Activated naive CD4-positive, alpha-beta T cell treated with anti-CD3 and anti-CD28 coated beads for 36 hours (primary cell): ENCODE data around the gene AUP1. TPM values are rescaled to one million over a fixed set of nuclear protein-coding genes. Genes with fewer than 3 reads are reported as not detected.
A peak's percentile ranks its signal among the peaks of the same experiment; 100 is the strongest.

Source experiments
- CTCF ChIA-PET: fragments of 350-600 bp; sonication (Branson Sonifier 250); formaldehyde crosslinking; loops from one replicate; lab custom pipeline; 2021; ENCODE audit warnings: antibody characterized with exemption; lab: Charles Lee
- DNase-seq: peaks from one replicate; pipeline ENCODE4 v3.0.0-alpha.2; 2020
- H3K27ac Mint-ChIP-seq: one replicate; pipeline ENCODE4 v1.8.0; 2021; ENCODE audit warnings: mild to moderate bottlenecking, mixed read lengths
- H3K27me3 Mint-ChIP-seq: one replicate; pipeline ENCODE4 v1.8.0; 2021; ENCODE audit warnings: low read depth, mixed read lengths
- H3K36me3 Mint-ChIP-seq: one replicate; pipeline ENCODE4 v1.8.0; 2021; ENCODE audit warnings: low read depth, mixed read lengths
- H3K4me1 Mint-ChIP-seq: one replicate; pipeline ENCODE4 v1.8.0; 2021; ENCODE audit warnings: low read depth, mixed read lengths
- H3K4me3 Mint-ChIP-seq: one replicate; pipeline ENCODE4 v1.8.0; 2021; ENCODE audit warnings: mild to moderate bottlenecking, moderate library complexity, mixed read lengths
- H3K9me3 Mint-ChIP-seq: one replicate; pipeline ENCODE4 v1.8.0; 2021; ENCODE audit warnings: mixed read lengths
- intact Hi-C: fragments of 100-400 bp; cut with micrococcal nuclease; formaldehyde crosslinking; loops from one replicate; pipeline ENCODE4 v1.15.1; 2023
- total RNA-seq, 2 experiments: library from RNA; stranded (reverse); gene quantifications; one replicate each; pipeline ENCODE4 v1.2.3, GENCODE V29; 2021

AUP1 gene
- total RNA-seq, 2 experiments from 2014 or later: 77.4 to 78.5 TPM

DNA sequence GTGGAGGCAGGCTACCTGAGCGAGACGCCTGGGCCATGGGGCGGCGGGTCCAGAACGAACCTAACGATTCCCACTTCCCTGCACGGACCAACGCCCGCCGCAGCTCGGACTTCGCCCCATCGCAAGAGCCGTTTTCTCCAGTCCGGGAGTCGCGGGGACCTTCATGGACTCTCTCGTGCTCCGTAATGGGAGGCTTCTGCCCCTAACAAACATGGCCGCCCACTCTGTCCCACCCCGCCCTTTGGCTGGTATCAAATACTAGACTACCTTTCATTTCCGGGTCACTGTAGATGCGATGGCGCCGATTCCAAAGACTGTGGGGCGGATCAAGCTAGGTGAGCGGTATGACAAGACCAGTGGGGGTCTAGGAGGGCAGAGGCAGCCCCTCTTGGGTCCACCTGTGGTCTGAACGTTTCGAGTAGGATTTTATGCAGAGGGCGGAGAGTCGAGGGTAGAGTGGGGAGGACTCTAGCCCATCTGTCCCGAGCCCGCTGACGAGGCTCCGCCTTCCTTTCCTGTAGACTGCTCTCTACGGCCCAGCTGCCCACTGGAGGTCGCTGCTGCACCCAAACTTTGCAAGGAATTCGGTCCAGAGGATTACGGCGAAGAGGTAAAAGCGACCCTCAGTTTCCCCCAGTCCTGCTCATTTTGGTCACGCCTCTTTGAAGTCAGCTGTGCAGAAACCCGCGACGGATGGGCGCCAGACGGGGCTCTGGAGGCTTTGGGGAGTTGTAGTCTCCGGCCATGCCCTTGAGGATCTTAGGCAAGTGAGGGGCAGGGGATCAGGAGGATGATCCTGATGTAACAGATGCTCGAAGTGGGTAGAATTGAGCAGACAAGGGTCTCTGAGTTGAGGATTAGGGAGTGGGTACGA lies 46.5 kb downstream of the AUP1 start, which contains the start of the genes CCDC142 and TTC31:
CCDC142 (minus strand) TSS at position 198 of the 874 bp plus-strand sequence; CDS start at position 37, 161 bp downstream.
TTC31 (plus strand) TSS at position 281 of the 874 bp plus-strand sequence; CDS start at position 296, 15 bp downstream.
- H3K4me1 Mint-ChIP-seq: peaks cover 32% of the 10 kb centered on the region
- no peaks in the 10 kb centered on the region for H3K9me3 Mint-ChIP-seq
- H3K4me3 Mint-ChIP-seq: peak within 1 kb of the TSS; percentile 93
- peaks cover 17% of the 10 kb centered on the region for H3K36me3 Mint-ChIP-seq
- peak within 1 kb of the TSS; percentile 98 for H3K27ac Mint-ChIP-seq
- H3K27me3 Mint-ChIP-seq: no peaks in the 10 kb centered on the region
- intact Hi-C loops: loop anchor here (1.0 to 5.0 kb wide), 11 partner anchors 11 to 393 kb away; partner anchors contain the start of genes AUP1, HK2, HTRA2 and MRPL53
- peak; percentile 97 for DNase-seq
- CTCF ChIA-PET: interaction anchor here (0.5 to 8.2 kb wide), 23 partner anchors 8 to 198 kb away, joined by 3 to 144 read pairs (median 4); partner anchors contain the start of genes AUP1, HTRA2, INO80B and LBX2

DNA sequence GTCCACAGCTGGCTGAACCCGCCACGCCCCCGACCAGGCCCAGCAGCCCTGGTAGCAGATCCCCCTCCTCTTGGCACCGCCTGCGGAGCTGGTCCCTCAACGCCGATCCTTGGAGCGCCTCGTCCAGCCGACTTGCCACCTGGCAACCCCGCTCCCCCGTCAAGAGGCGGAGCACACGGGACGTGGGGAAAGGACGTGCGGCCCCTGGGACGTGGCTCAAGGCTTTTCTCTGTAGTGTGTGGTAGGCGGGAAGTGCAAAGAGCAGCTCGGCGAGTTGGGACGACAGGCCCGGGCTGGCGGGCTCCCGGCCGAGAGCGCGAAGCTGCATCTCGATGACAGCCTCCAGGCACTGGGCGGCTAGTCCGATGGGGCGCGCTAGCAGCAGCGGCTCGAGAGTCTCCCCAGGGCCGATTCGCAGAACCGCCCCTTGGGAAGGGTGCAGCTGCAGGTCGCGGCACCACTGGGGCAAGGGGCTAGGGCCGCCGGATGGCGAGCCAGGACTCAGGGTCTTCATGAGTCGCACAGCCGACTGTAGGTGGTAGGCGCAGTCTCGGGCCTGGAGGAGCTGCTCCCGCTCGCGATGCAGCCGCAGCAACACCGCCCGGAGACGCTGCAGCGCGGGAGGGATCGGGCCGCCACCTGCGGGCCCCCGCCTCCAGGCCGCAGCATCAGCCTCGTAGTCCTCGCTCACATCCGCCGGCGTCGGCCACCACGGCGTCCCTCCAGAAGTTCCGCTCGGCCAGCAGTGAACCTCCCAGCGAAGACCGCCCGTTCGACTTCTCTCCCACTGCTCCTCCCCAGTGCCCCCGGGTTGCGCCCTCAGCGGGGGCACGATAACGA lies 47.3 kb downstream of the AUP1 start:
- H3K9me3 Mint-ChIP-seq: no peaks in the 10 kb centered on the region
- intact Hi-C loops: loop anchor here (2.0 to 5.0 kb wide), 2 partner anchors 235 to 353 kb away; partner anchors contain the start of gene HK2
- CTCF ChIA-PET: interaction anchor here (0.5 to 8.2 kb wide), 18 partner anchors 7 to 109 kb away, joined by 3 to 144 read pairs (median 6); partner anchors contain the start of genes AUP1, HTRA2, INO80B and LBX2
- peak; percentile 57 for DNase-seq
- H3K27ac Mint-ChIP-seq: peak overlapping the region; percentile 98
- H3K27me3 Mint-ChIP-seq: no peaks in the 10 kb centered on the region
- H3K36me3 Mint-ChIP-seq: peaks cover 16% of the 10 kb centered on the region
- H3K4me3 Mint-ChIP-seq: peak overlapping the region; percentile 93
- peaks cover 32% of the 10 kb centered on the region for H3K4me1 Mint-ChIP-seq

DNA sequence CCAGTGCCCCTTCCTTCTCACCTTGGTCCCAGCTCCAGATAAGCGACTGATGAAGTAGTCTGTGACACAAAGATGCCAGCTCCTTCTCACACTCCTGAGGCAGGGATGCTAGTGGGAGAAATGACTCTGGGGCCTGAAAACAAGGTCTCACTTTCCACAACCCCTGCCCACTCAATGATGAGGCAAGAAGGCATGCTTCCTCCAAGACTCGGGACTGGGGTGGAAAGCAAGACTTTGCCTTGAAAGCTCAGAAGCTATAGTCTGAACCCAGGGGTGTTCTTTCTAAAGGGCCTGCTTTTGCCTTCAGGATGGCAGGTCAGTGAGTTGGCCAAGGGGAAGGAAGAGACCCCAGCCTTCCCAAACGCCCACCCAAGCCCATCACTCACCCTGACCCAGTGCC lies 48.1 kb downstream of the AUP1 start:
- intact Hi-C loops: loop anchor here (5.0 kb wide), 1 partner anchor 236 kb away; no protein-coding TSS in a partner anchor

More for the DNA sequence above, 48.1 kb downstream of the AUP1 start:
- Mint-ChIP-seq H3K27me3 (no peaks in the 10 kb centered on the region), H3K27ac (no peak overlapping the region), H3K4me1 (peaks cover 32% of the 10 kb centered on the region), H3K36me3 (peaks cover 16% of the 10 kb centered on the region), H3K9me3 (no peaks in the 10 kb centered on the region), H3K4me3 (peak overlapping the region; percentile 93)
- no peak for DNase-seq
- CTCF ChIA-PET: interaction anchor here (1.1 to 8.2 kb wide), 10 partner anchors 9 to 104 kb away, joined by 3 to 144 read pairs (median 9); partner anchors contain the start of genes HTRA2, INO80B, LBX2 and MRPL53

Other genes with a start within 250 kb of the AUP1 start
- gene SLC4A5, start 186.3 kb downstream of the AUP1 start, total RNA-seq: 1 to 10 TPM; 1.1 to 2.3 TPM
- gene DCTN1, start 149.4 kb downstream of the AUP1 start, total RNA-seq: 10 to 100 TPM; 54.0 to 61.7 TPM
- gene C2orf81, start 108.1 kb downstream of the AUP1 start, total RNA-seq: 1 to 10 TPM; 2.6 to 3.4 TPM
- gene WDR54, start 108.0 kb downstream of the AUP1 start, total RNA-seq: 10 to 100 TPM; 67.2 to 70.8 TPM
- gene RTKN, start 87.8 kb downstream of the AUP1 start, total RNA-seq: 1 to 10 TPM in 1 of 2 experiments, under 1 TPM in 1; 0.95 to 1.6 TPM
- gene INO80B, start 74.6 kb downstream of the AUP1 start, total RNA-seq: 10 to 100 TPM; 26.5 to 28.3 TPM
- gene WBP1, start 71.3 kb downstream of the AUP1 start, total RNA-seq: 10 to 100 TPM; 39.4 to 40.0 TPM
- gene MOGS, start 64.3 kb downstream of the AUP1 start, total RNA-seq: 10 to 100 TPM; 38.8 to 39.1 TPM
- 100 to 1,000 TPM; 112 to 117 TPM for gene MRPL53, start 57.0 kb downstream of the AUP1 start, total RNA-seq
- 1 to 10 TPM; 3.7 to 5.8 TPM for gene CCDC142, start 46.7 kb downstream of the AUP1 start, total RNA-seq
- 10 to 100 TPM; 29.5 to 30.6 TPM for gene TTC31, start 46.6 kb downstream of the AUP1 start, total RNA-seq
- gene LBX2, start 30.1 kb downstream of the AUP1 start, total RNA-seq: under 1 TPM in 1 of 2 experiments, not detected in 1; 0.31 TPM
- 10 to 100 TPM; 21.1 to 24.4 TPM for gene PCGF1, start 22.0 kb downstream of the AUP1 start, total RNA-seq
- gene TLX2, start 15.3 kb downstream of the AUP1 start, total RNA-seq: under 1 TPM; 0.10 TPM
- under 1 TPM; 0.10 to 0.45 TPM for gene DQX1, start 3.5 kb downstream of the AUP1 start, total RNA-seq
- gene HTRA2, start 227 bp upstream of the AUP1 start, total RNA-seq: 10 to 100 TPM; 39.0 to 39.7 TPM
- gene LOXL3, start 24.2 kb upstream of the AUP1 start, total RNA-seq: under 1 TPM; 0.35 to 0.41 TPM
- gene DOK1, start 25.0 kb upstream of the AUP1 start, total RNA-seq: 10 to 100 TPM; 12.3 to 13.2 TPM
- gene M1AP, start 118.6 kb upstream of the AUP1 start, total RNA-seq: under 1 TPM in 1 of 2 experiments, not detected in 1; 0.10 TPM
- gene SEMA4F, start 124.5 kb upstream of the AUP1 start, total RNA-seq: 1 to 10 TPM; 4.3 to 5.3 TPM